CD4-positive, alpha-beta T cell (primary cell): Measurements from ENCODE around the gene TALDO1. TPM values are rescaled to one million over a fixed set of nuclear protein-coding genes. Genes with fewer than 3 reads are reported as not detected.

Experiments used
- ATAC-seq: fragments of 200-7000 bp; cut with Tn5 transposase; one replicate; pipeline ENCODE4 v1.10.0; 2022; ENCODE audit warnings: mild to moderate bottlenecking; ENCODE audit not compliant: poor library complexity
- CTCF ChIA-PET: fragments of 350-600 bp; sonication (Branson Sonifier 250); formaldehyde crosslinking; loops from one replicate; lab custom pipeline; 2021; ENCODE audit warnings: antibody characterized with exemption, inconsistent platforms; lab: Charles Lee
- POLR2A ChIA-PET: fragments of 350-600 bp; sonication (Branson Sonifier 250); formaldehyde crosslinking; loops from one replicate; lab custom pipeline; 2021; ENCODE audit warnings: antibody characterized with exemption, inconsistent platforms; lab: Charles Lee
- DNase-seq, 14 experiments: peaks; one replicate each; pipeline ENCODE4 v3.0.0-alpha.2; 2013 to 2020; ENCODE audit warnings: mixed read lengths in 2 of 14
- H3K27ac ChIP-seq, 2 donors: one replicate each; pipeline versions ENCODE4 v1.5.1 to v1.7.0; 2013; ENCODE audit warnings: low read length in 2 of 2, low read depth in 1 of 2, mild to moderate bottlenecking in 1 of 2
- H3K27me3 ChIP-seq, 2 experiments: 1 replicate in 1 of 2; 2 replicates in 1 of 2; pipeline versions ENCODE4 v1.6.1 to v1.7.0; 2013; ENCODE audit warnings: low read length in 2 of 2, control low read depth in 1 of 2, mild to moderate bottlenecking in 1 of 2, moderate library complexity in 1 of 2; ENCODE audit not compliant: insufficient read depth in 2 of 2, control insufficient read depth in 1 of 2
- H3K36me3 ChIP-seq: one replicate; pipeline ENCODE4 v1.6.1; 2013; ENCODE audit warnings: low read length, control low read depth; ENCODE audit not compliant: insufficient read depth
- H3K4me1 ChIP-seq: one replicate; pipeline ENCODE4 v1.6.1; 2013; ENCODE audit warnings: low read length, control low read depth; ENCODE audit not compliant: insufficient read depth
- H3K4me3 ChIP-seq: one replicate; pipeline ENCODE4 v1.5.1; 2013; ENCODE audit warnings: mild to moderate bottlenecking, low read length, moderate library complexity
- H3K9me3 ChIP-seq, 2 experiments: 1 replicate in 1 of 2; 2 replicates in 1 of 2; pipeline versions ENCODE4 v1.6.1 to v1.7.0; 2013; ENCODE audit warnings: low read length in 2 of 2, mild to moderate bottlenecking in 2 of 2, control low read depth in 1 of 2, moderate library complexity in 1 of 2; ENCODE audit not compliant: control insufficient read depth in 1 of 2, insufficient read depth in 1 of 2
- H3K27ac Mint-ChIP-seq: one replicate; pipeline ENCODE4 v1.8.0; 2020; ENCODE audit warnings: mixed read lengths
- H3K27me3 Mint-ChIP-seq: one replicate; pipeline ENCODE4 v1.8.0; 2021; ENCODE audit warnings: mixed read lengths
- H3K36me3 Mint-ChIP-seq: one replicate; pipeline ENCODE4 v1.8.0; 2021; ENCODE audit warnings: low read depth, mixed read lengths
- H3K4me1 Mint-ChIP-seq: one replicate; pipeline ENCODE4 v1.8.0; 2021; ENCODE audit warnings: low read depth, mixed read lengths
- H3K4me3 Mint-ChIP-seq: one replicate; pipeline ENCODE4 v1.8.0; 2020; ENCODE audit warnings: mild to moderate bottlenecking, mixed read lengths
- H3K9me3 Mint-ChIP-seq: one replicate; pipeline ENCODE4 v1.8.0; 2020; ENCODE audit warnings: mixed read lengths
- CTCF ChIP-seq: fragments of 200-600 bp; IDR thresholded peaks from one replicate; pipeline ENCODE4 v1.8.0; 2022; ENCODE audit warnings: antibody characterized with exemption, mild to moderate bottlenecking
- intact Hi-C, 2 experiments: fragments of 100-400 bp; cut with DNase I in 1 of 2; cut with micrococcal nuclease in 1 of 2; formaldehyde crosslinking; loops; one replicate each; pipeline versions ENCODE4 v1.15.1 to v1.9.0; 2023 to 2025; cut with DNase I, micrococcal nuclease
- total RNA-seq, 174 experiments: library from RNA in 2 of 174; stranded (reverse) in 2 of 174; gene quantifications; one replicate each; pipeline ENCODE4 v1.2.3 and lab custom pipeline; 2021 to 2026

The TALDO1 gene
- total RNA-seq, 2 experiments from 2014 or later, result 26.2 to 27.7 TPM

GRCh38 chr11:813072-813455, 65.8 kb downstream of the TALDO1 start:
- intact Hi-C loops, result no loop called here
- Histone ChIP-seq H3K27ac (no peak overlapping the region), H3K27me3 (no peaks in the 10 kb centered on the region), H3K36me3 (peaks cover 31% of the 10 kb centered on the region), H3K9me3 (no peaks in the 10 kb centered on the region), H3K4me1 (peaks cover 33% of the 10 kb centered on the region), H3K4me3 (no peak overlapping the region)
- ChIA-PET POLR2A (interaction anchor here (0.6 kb wide), 1 partner anchor 11 kb away, joined by 3 read pairs; no protein-coding TSS in a partner anchor), CTCF (no interaction called here)
- Mint-ChIP-seq H3K4me1 (peaks cover 30% of the 10 kb centered on the region), H3K27ac (no peak overlapping the region), H3K36me3 (peaks cover 36% of the 10 kb centered on the region), H3K9me3 (no peaks in the 10 kb centered on the region), H3K4me3 (no peak overlapping the region), H3K27me3 (no peaks in the 10 kb centered on the region)
- ATAC-seq (no peak), DNase-seq (no peak)
- no peak for TF ChIP-seq CTCF

GRCh38 chr11:813456-814096, 66.3 kb downstream of the TALDO1 start:
- ATAC-seq, result no peak
- peaks cover 31% of the 10 kb centered on the region for H3K36me3 ChIP-seq
- ChIA-PET POLR2A (interaction anchor here (0.6 kb wide), 1 partner anchor 12 kb away, joined by 3 read pairs; no protein-coding TSS in a partner anchor), CTCF (no interaction called here)
- H3K4me3 Mint-ChIP-seq, result peak overlapping the region; percentile 65
- intact Hi-C loops, result no loop called here
- peaks cover 28% of the 10 kb centered on the region for H3K4me1 Mint-ChIP-seq
- no peaks in the 10 kb centered on the region for H3K27me3 Mint-ChIP-seq
- no peak overlapping the region for H3K4me3 ChIP-seq
- peaks cover 36% of the 10 kb centered on the region for H3K36me3 Mint-ChIP-seq
- no peak for TF ChIP-seq CTCF
- H3K27me3 ChIP-seq, result no peaks in the 10 kb centered on the region
- no peaks in the 10 kb centered on the region for H3K9me3 Mint-ChIP-seq
- peaks cover 33% of the 10 kb centered on the region for H3K4me1 ChIP-seq
- no peak overlapping the region for H3K27ac ChIP-seq
- H3K9me3 ChIP-seq, result no peaks in the 10 kb centered on the region
- H3K27ac Mint-ChIP-seq, result no peak overlapping the region
- DNase-seq, result no peak

Other genes with a start within 250 kb of the TALDO1 start
- gene RNH1, start 240.2 kb upstream of the TALDO1 start, total RNA-seq, result 100 to 1,000 TPM; 131 to 132 TPM
- 10 to 100 TPM; 23.7 to 23.9 TPM for gene HRAS, start 211.9 kb upstream of the TALDO1 start, total RNA-seq
- gene LRRC56, start 209.9 kb upstream of the TALDO1 start, total RNA-seq, result 1 to 10 TPM; 2.4 TPM
- 10 to 100 TPM in 1 of 2 experiments, 1 to 10 TPM in 1; 8.2 to 10.3 TPM for gene LMNTD2, start 186.7 kb upstream of the TALDO1 start, total RNA-seq
- gene RASSF7, start 186.5 kb upstream of the TALDO1 start, total RNA-seq, result 10 to 100 TPM; 14.1 to 15.7 TPM
- 10 to 100 TPM; 37.1 to 37.6 TPM for gene PHRF1, start 171.0 kb upstream of the TALDO1 start, total RNA-seq
- 10 to 100 TPM; 36.5 to 37.7 TPM for gene IRF7, start 131.5 kb upstream of the TALDO1 start, total RNA-seq
- gene CDHR5, start 122.5 kb upstream of the TALDO1 start, total RNA-seq, result not detected
- gene SCT, start 120.3 kb upstream of the TALDO1 start, total RNA-seq, result not detected
- under 1 TPM; 0.70 to 0.82 TPM for gene DRD4, start 110.2 kb upstream of the TALDO1 start, total RNA-seq
- gene DEAF1, start 52.2 kb upstream of the TALDO1 start, total RNA-seq, result 10 to 100 TPM; 68.4 to 79.6 TPM
- gene TMEM80, start 51.6 kb upstream of the TALDO1 start, total RNA-seq, result 10 to 100 TPM; 21.0 to 22.0 TPM
- gene EPS8L2, start 41.2 kb upstream of the TALDO1 start, total RNA-seq, result 1 to 10 TPM; 3.5 to 4.0 TPM
- gene GATD1, start 30.0 kb downstream of the TALDO1 start, total RNA-seq, result 10 to 100 TPM; 14.7 to 16.1 TPM
- not detected for gene CEND1, start 42.6 kb downstream of the TALDO1 start, total RNA-seq
- 10 to 100 TPM in 1 of 2 experiments, 1 to 10 TPM in 1; 9.1 to 11.1 TPM for gene SLC25A22, start 50.8 kb downstream of the TALDO1 start, total RNA-seq
- 10 to 100 TPM; 32.6 to 33.0 TPM for gene PIDD1, start 57.8 kb downstream of the TALDO1 start, total RNA-seq
- gene RPLP2, start 62.5 kb downstream of the TALDO1 start, total RNA-seq, result 1,000 to 10,000 TPM; 5,234 to 5,390 TPM
- gene PNPLA2, start 71.5 kb downstream of the TALDO1 start, total RNA-seq, result 100 to 1,000 TPM; 202 to 220 TPM
- under 1 TPM in 1 of 2 experiments, not detected in 1; 0.33 TPM for gene CRACR2B, start 80.5 kb downstream of the TALDO1 start, total RNA-seq
- gene CD151, start 85.5 kb downstream of the TALDO1 start, total RNA-seq, result 10 to 100 TPM; 20.2 to 20.8 TPM
- gene POLR2L, start 95.1 kb downstream of the TALDO1 start, total RNA-seq, result 10 to 100 TPM; 19.6 to 19.8 TPM
- 1 to 10 TPM; 1.6 to 2.0 TPM for gene TSPAN4, start 95.4 kb downstream of the TALDO1 start, total RNA-seq
- gene CHID1, start 163.3 kb downstream of the TALDO1 start, total RNA-seq, result 10 to 100 TPM; 17.1 to 22.8 TPM
- 10 to 100 TPM; 45.9 to 46.6 TPM for gene AP2A2, start 178.4 kb downstream of the TALDO1 start, total RNA-seq